OCI-LY7 (cell line): ENCODE measurements around the gene ZNF836. TPM values are rescaled to one million over a fixed set of nuclear protein-coding genes. Genes with fewer than 3 reads are reported as not detected.

Experiments used
- BruUV-seq: library from RNA; stranded (reverse); fragments of 400-500 nt; replicated peaks from 2 replicates; lab custom pipeline; 2021; lab: Mats Ljungman, UMichigan
- CTCF ChIA-PET: fragments of 300-600 bp; sonication (Branson Sonifier 250); formaldehyde crosslinking; loops from one replicate; lab custom pipeline; 2022; ENCODE audit warnings: antibody characterized with exemption; ENCODE audit not compliant: unreplicated experiment; lab: Charles Lee
- POLR2A ChIA-PET: fragments of 300-600 bp; sonication (Branson Sonifier 250); formaldehyde crosslinking; loops from one replicate; lab custom pipeline; 2022; ENCODE audit warnings: antibody characterized with exemption; lab: Charles Lee
- DNase-seq: peaks from one replicate; pipeline ENCODE4 v3.0.0-alpha.2; 2015; ENCODE audit warnings: low spot score
- H2AFZ ChIP-seq: fragments of 200-600 bp; sonication (generic), shearing (Covaris generic); 2 replicates; pipeline ENCODE4 v1.6.1; 2014; ENCODE audit warnings: mild to moderate bottlenecking, antibody characterized with exemption, low read length, moderate library complexity
- H3K27ac ChIP-seq: fragments of 200-600 bp; sonication (generic); 2 replicates; pipeline ENCODE4 v1.5.1; 2014; ENCODE audit warnings: mixed run types, low read depth, mild to moderate bottlenecking, moderate library complexity, low read length, inconsistent platforms; ENCODE audit not compliant: poor library complexity, severe bottlenecking
- H3K36me3 ChIP-seq: fragments of 200-600 bp; sonication (generic); 2 replicates; pipeline ENCODE4 v1.6.1; 2014; ENCODE audit warnings: mild to moderate bottlenecking, antibody characterized with exemption, low read length, moderate library complexity, mixed read lengths; ENCODE audit not compliant: insufficient read depth
- H3K4me1 ChIP-seq: fragments of 200-600 bp; sonication (generic); 2 replicates; pipeline ENCODE4 v1.5.1; 2014; ENCODE audit warnings: mild to moderate bottlenecking, low read length; ENCODE audit not compliant: insufficient read depth, poor library complexity, severe bottlenecking
- H3K4me2 ChIP-seq: fragments of 200-600 bp; sonication (generic); 2 replicates; pipeline ENCODE4 v1.6.1; 2014; ENCODE audit warnings: mild to moderate bottlenecking, low read length
- H3K4me3 ChIP-seq: fragments of 200-600 bp; sonication (generic); 2 replicates; pipeline ENCODE4 v1.5.1; 2014; ENCODE audit warnings: mild to moderate bottlenecking, low read depth, low read length; ENCODE audit not compliant: poor library complexity, severe bottlenecking
- H3K79me2 ChIP-seq: fragments of 200-600 bp; sonication (generic); 2 replicates; pipeline ENCODE4 v1.6.1; 2016; ENCODE audit warnings: low read depth, mild to moderate bottlenecking, low read length, moderate library complexity, mixed read lengths; ENCODE audit not compliant: insufficient read depth
- H3K9me2 ChIP-seq: fragments of 200-600 bp; sonication (generic); 2 replicates; pipeline ENCODE4 v1.6.1; 2016; ENCODE audit warnings: mild to moderate bottlenecking, low read length, mixed read lengths; ENCODE audit not compliant: insufficient read depth
- H3K9me3 ChIP-seq: fragments of 200-600 bp; sonication (generic); 2 replicates; pipeline ENCODE4 v1.6.1; 2014; ENCODE audit warnings: mild to moderate bottlenecking, mixed run types, low read length, mixed read lengths
- H4K20me1 ChIP-seq: fragments of 200-600 bp; sonication (generic); 2 replicates; pipeline ENCODE4 v1.6.1; 2014; ENCODE audit warnings: mild to moderate bottlenecking, antibody characterized with exemption, low read length, moderate library complexity, mixed read lengths; ENCODE audit not compliant: insufficient read depth
- EZH2phosphoT487 ChIP-seq: fragments of 200-600 bp; sonication (generic); IDR thresholded peaks from 2 replicates; pipeline ENCODE4 v1.6.1; 2018; ENCODE audit warnings: low read depth, borderline replicate concordance, mild to moderate bottlenecking, mixed run types, antibody characterized with exemption, low read length, moderate library complexity, mixed read lengths
- intact Hi-C: fragments of 100-400 bp; cut with micrococcal nuclease; formaldehyde crosslinking; loops from one replicate; pipeline ENCODE4 v1.10.0; 2022; ENCODE audit not compliant: unreplicated experiment
- total RNA-seq, 2 experiments: library from RNA; depleted of rRNA in 1 of 2; stranded (reverse); fragments of >200 nt in 1 of 2; shearing (Covaris generic) in 1 of 2; gene quantifications; 2 replicates each; pipeline ENCODE4 v1.2.3, GENCODE V29; 2014 to 2022
- TF ChIP-seq, protein P1 (sequence below): fragments of 200-600 bp; sonication (generic); conservative IDR thresholded peaks from 2 replicates; pipeline ENCODE4 v1.5.1; 2014; ENCODE audit warnings: mild to moderate bottlenecking, antibody characterized with exemption, low read length, moderate library complexity, mixed read lengths

The ZNF836 gene
- total RNA-seq, 2 experiments from 2014 or later: 8.0 to 14.8 TPM

DNA sequence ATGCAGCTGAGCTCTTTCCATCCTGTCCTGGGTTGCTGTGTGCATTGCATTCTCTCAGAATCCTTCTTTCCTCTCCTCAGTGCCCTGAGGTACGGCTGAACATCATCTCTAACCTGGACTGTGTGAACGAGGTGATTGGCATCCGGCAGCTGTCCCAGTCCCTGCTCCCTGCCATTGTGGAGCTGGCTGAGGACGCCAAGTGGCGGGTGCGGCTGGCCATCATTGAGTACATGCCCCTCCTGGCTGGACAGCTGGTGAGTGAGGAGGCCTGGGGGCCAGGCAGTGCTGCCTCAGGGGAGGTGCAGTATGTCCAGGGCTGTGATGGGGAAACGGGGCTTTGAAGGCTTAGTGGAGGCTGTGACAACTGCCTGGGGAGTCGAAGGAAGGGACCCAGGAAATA lies 48.2 kb upstream of the ZNF836 start:
- Histone ChIP-seq H3K79me2 (no peaks in the 10 kb centered on the region), H4K20me1 (no peaks in the 10 kb centered on the region), H3K4me1 (no peaks in the 10 kb centered on the region), H3K27ac (no peak overlapping the region), H3K4me3 (no peak overlapping the region), H3K9me3 (no peaks in the 10 kb centered on the region), H3K9me2 (no peaks in the 10 kb centered on the region), H3K4me2 (no peak overlapping the region), H2AFZ (no peak overlapping the region), H3K36me3 (peaks cover 100% of the 10 kb centered on the region)
- ChIA-PET POLR2A (no interaction called here), CTCF (no interaction called here)
- no peak for DNase-seq
- no peak for TF ChIP-seq EZH2phosphoT487
- TF ChIP-seq, protein P1, sequence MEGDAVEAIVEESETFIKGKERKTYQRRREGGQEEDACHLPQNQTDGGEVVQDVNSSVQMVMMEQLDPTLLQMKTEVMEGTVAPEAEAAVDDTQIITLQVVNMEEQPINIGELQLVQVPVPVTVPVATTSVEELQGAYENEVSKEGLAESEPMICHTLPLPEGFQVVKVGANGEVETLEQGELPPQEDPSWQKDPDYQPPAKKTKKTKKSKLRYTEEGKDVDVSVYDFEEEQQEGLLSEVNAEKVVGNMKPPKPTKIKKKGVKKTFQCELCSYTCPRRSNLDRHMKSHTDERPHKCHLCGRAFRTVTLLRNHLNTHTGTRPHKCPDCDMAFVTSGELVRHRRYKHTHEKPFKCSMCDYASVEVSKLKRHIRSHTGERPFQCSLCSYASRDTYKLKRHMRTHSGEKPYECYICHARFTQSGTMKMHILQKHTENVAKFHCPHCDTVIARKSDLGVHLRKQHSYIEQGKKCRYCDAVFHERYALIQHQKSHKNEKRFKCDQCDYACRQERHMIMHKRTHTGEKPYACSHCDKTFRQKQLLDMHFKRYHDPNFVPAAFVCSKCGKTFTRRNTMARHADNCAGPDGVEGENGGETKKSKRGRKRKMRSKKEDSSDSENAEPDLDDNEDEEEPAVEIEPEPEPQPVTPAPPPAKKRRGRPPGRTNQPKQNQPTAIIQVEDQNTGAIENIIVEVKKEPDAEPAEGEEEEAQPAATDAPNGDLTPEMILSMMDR: no peak
- BruUV-seq: no TSS peak
- intact Hi-C loops: no loop called here

DNA sequence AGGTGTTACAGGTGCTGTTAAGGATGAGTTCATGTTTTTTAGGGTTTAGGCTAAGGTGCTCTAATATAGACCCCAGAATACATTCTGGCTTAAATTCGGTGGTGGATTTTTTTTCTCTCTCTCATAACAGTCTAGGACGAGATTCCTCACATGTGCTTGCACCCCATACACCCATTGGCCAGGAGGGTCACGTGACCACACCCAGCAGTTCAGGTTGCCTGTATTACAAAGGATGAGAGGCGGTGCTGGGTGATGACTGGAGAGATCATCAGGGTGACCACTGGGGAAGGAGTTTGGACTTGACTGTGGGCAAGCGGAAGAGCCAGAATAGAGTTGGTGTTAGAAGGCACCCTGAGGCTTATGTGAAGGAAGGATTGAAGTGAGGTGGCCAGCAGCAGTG lies 46.2 kb upstream of the ZNF836 start:
- TF ChIP-seq, protein P1: no peak
- TF ChIP-seq EZH2phosphoT487: no peak
- H4K20me1 ChIP-seq: no peaks in the 10 kb centered on the region
- POLR2A ChIA-PET: no interaction called here

GRCh38 chr19:52216401-52216800 lies 45.0 kb upstream of the ZNF836 start:
- no peak for TF ChIP-seq EZH2phosphoT487
- TF ChIP-seq, protein P1: no peak
- Histone ChIP-seq H2AFZ (no peak overlapping the region), H3K4me2 (no peak overlapping the region), H3K9me2 (no peaks in the 10 kb centered on the region), H3K9me3 (no peaks in the 10 kb centered on the region), H3K4me1 (no peaks in the 10 kb centered on the region), H3K4me3 (no peak overlapping the region), H3K79me2 (no peaks in the 10 kb centered on the region), H3K27ac (no peak overlapping the region), H3K36me3 (peaks cover 100% of the 10 kb centered on the region), H4K20me1 (no peaks in the 10 kb centered on the region)
- ChIA-PET CTCF (no interaction called here), POLR2A (no interaction called here)
- intact Hi-C loops: no loop called here
- BruUV-seq: no TSS peak
- DNase-seq: no peak

More for the DNA sequence above, 46.2 kb upstream of the ZNF836 start:
- H2AFZ ChIP-seq: no peak overlapping the region
- no peak overlapping the region for H3K4me2 ChIP-seq
- peaks cover 100% of the 10 kb centered on the region for H3K36me3 ChIP-seq
- CTCF ChIA-PET: no interaction called here
- H3K4me3 ChIP-seq: no peak overlapping the region
- H3K4me1 ChIP-seq: no peaks in the 10 kb centered on the region
- intact Hi-C loops: no loop called here
- H3K79me2 ChIP-seq: no peaks in the 10 kb centered on the region
- DNase-seq: no peak
- H3K9me3 ChIP-seq: no peaks in the 10 kb centered on the region
- no TSS peak for BruUV-seq
- H3K27ac ChIP-seq: no peak overlapping the region
- no peaks in the 10 kb centered on the region for H3K9me2 ChIP-seq
